GM12878 (cell line): ENCODE results near the gene OTULIN. TPM values are rescaled to one million over a fixed set of nuclear protein-coding genes. Genes with fewer than 3 reads are reported as not detected.
A peak's percentile ranks its signal among the peaks of the same experiment; 100 is the strongest.

Experiments
- ATF2 ChIP-seq: IDR thresholded peaks from 2 replicates; pipeline ENCODE4 v1.6.1; 2012; ENCODE audit warnings: low read length, inconsistent platforms
- CBFB ChIP-seq: IDR thresholded peaks from 2 replicates; pipeline ENCODE4 v1.6.1; 2016; ENCODE audit warnings: antibody characterized with exemption, low read depth
- CEBPB ChIP-seq, 2 experiments: fragments of 150-350 bp in 1 of 2; IDR thresholded peaks; 2 replicates each; pipeline ENCODE4 v1.6.1; 2012 to 2014; ENCODE audit warnings: low read depth in 2 of 2, low read length in 2 of 2, borderline replicate concordance in 1 of 2, inconsistent platforms in 1 of 2
- CEBPZ ChIP-seq: fragments of 150-350 bp; IDR thresholded peaks from 2 replicates; pipeline ENCODE4 v1.6.1; 2016; ENCODE audit warnings: low read depth, low read length
- DPF2 ChIP-seq: fragments of 450-650 bp; IDR thresholded peaks from 2 replicates; pipeline ENCODE4 v1.6.1; 2017; ENCODE audit warnings: mild to moderate bottlenecking
- FOXK2 ChIP-seq: fragments of 450-650 bp; IDR thresholded peaks from 2 replicates; pipeline ENCODE4 v1.6.1; 2017; ENCODE audit warnings: mild to moderate bottlenecking, moderate library complexity
- GATAD2B ChIP-seq: fragments of 450-650 bp; conservative IDR thresholded peaks from 2 replicates; pipeline ENCODE4 v1.6.1; 2017; ENCODE audit warnings: low read depth, mild to moderate bottlenecking, moderate library complexity
- IRF4 ChIP-seq: IDR thresholded peaks from 2 replicates; pipeline ENCODE4 v1.6.1; 2011; ENCODE audit warnings: low read depth, low read length
- NR2C1 ChIP-seq: fragments of 450-650 bp; IDR thresholded peaks from 2 replicates; pipeline ENCODE4 v1.6.1; 2017; ENCODE audit warnings: antibody characterized with exemption, mild to moderate bottlenecking, moderate library complexity
- NR2C2 ChIP-seq: IDR thresholded peaks from 2 replicates; pipeline ENCODE4 v1.6.1; 2011; ENCODE audit warnings: borderline replicate concordance, low read depth; ENCODE audit not compliant: control insufficient read depth, insufficient read length
- PAX5 ChIP-seq: IDR thresholded peaks from 2 replicates; pipeline ENCODE4 v1.6.1; 2011; ENCODE audit warnings: low read depth, low read length, borderline replicate concordance
- PML ChIP-seq: IDR thresholded peaks from 2 replicates; pipeline ENCODE4 v1.6.1; 2012; ENCODE audit warnings: low read length, inconsistent platforms
- RB1 ChIP-seq: fragments of 450-650 bp; formaldehyde crosslinking; IDR thresholded peaks from 2 replicates; pipeline ENCODE4 v1.6.1; 2017; ENCODE audit warnings: mild to moderate bottlenecking, borderline replicate concordance
- SMAD5 ChIP-seq: IDR thresholded peaks from 2 replicates; pipeline ENCODE4 v1.6.1; 2016; ENCODE audit warnings: antibody characterized with exemption, low read depth
- SUZ12 ChIP-seq: fragments of 200-600 bp; sonication (generic); IDR thresholded peaks from one replicate; pipeline ENCODE4 v1.6.1; 2018; ENCODE audit warnings: antibody characterized with exemption, mild to moderate bottlenecking; ENCODE audit not compliant: unreplicated experiment
- TARDBP ChIP-seq: IDR thresholded peaks from 2 replicates; pipeline ENCODE4 v1.6.1; 2016; ENCODE audit warnings: borderline replicate concordance
- TCF12 ChIP-seq: IDR thresholded peaks from 2 replicates; pipeline ENCODE4 v1.6.1; 2011; ENCODE audit warnings: low read depth, mild to moderate bottlenecking, low read length
- WRNIP1 ChIP-seq: IDR thresholded peaks from 2 replicates; pipeline ENCODE4 v1.6.1; 2011; ENCODE audit warnings: low read depth, low read length, improper control_type of control experiment, borderline replicate concordance
- ZBTB11 ChIP-seq: fragments of 450-650 bp; formaldehyde crosslinking; IDR thresholded peaks from 2 replicates; pipeline ENCODE4 v1.5.0; 2022; ENCODE audit warnings: mild to moderate bottlenecking, missing genetic modification characterization
- ZNF687 ChIP-seq: fragments of 450-650 bp; IDR thresholded peaks from 2 replicates; pipeline ENCODE4 v1.6.1; 2017; ENCODE audit warnings: mild to moderate bottlenecking, moderate library complexity
- polyA plus RNA-seq, 11 experiments: library from polyadenylated mRNA; depleted of rRNA in 4 of 11; unstranded in 6 of 11; stranded (reverse) in 5 of 11; fragments of >200 nt; fragmentation: Nextera tagmentation in 4 of 11; fragmentation: Illumina TruSeq in 1 of 11; extraction: Ambion mirVana in 4 of 11; extraction: Trizol in 1 of 11; gene quantifications; 1 replicate in 1 of 11; 2 replicates in 10 of 11; pipeline versions ENCODE4 v1.2.1 to v1.2.3, GENCODE V29; 2011 to 2016; ENCODE audit warnings: inconsistent platforms in 2 of 11, missing spikeins in 2 of 11, low read depth in 1 of 11
- total RNA-seq, 4 experiments: library from RNA; depleted of rRNA in 3 of 4; stranded (reverse); fragments of >200 nt in 3 of 4; fragmentation: Illumina TruSeq in 1 of 4; extraction: Trizol in 1 of 4; gene quantifications; 2 replicates each; pipeline versions ENCODE4 v1.2.1 to v1.2.3, GENCODE V29; 2013 to 2021

The OTULIN gene
- total and polyA plus RNA-seq, 10 of the 15 experiments (the other 5 are each of a cell fraction or from before 2014, with no cell fraction given) = 6.6 to 70.5 (median 28.7) TPM

- TF ChIP-seq CEBPB (IDR thresholded peaks at IDR 0.05; ENCODE audit: borderline replicate concordance in 1 of 2, low read depth in 2 of 2, low read length in 2 of 2) = peak in 1 of 2 experiments; percentile 30; a peak in 1 of 4 replicates
- peak; percentile 59; the same call in 1 of the 2 replicates for TF ChIP-seq ATF2
- no peak for TF ChIP-seq ZNF687
- TF ChIP-seq TARDBP = no peak
- TF ChIP-seq CEBPZ = no peak
- TF ChIP-seq GATAD2B = no peak
- 0 out of 2 replicates have a peak, but pooled peaks have one; percentile 36 for TF ChIP-seq TCF12
- TF ChIP-seq NR2C1 = no peak
- no peak for TF ChIP-seq SUZ12
- no peak for TF ChIP-seq ZBTB11
- 0 out of 2 replicates have a peak, but pooled peaks have one; percentile 37 for TF ChIP-seq DPF2
- TF ChIP-seq PML = no peak
- TF ChIP-seq WRNIP1 = no peak
- peak; percentile 79; the same call in 1 of the 2 replicates for TF ChIP-seq RB1
- TF ChIP-seq FOXK2 = no peak
- TF ChIP-seq PAX5 = no peak
- no peak for TF ChIP-seq IRF4
- TF ChIP-seq SMAD5 = no peak
- peak; percentile 79; the same call in 1 of the 2 replicates for TF ChIP-seq CBFB
- no peak for TF ChIP-seq NR2C2
Observed at GRCh38 chr5:14675865-14676300, 11.4 kb downstream of the OTULIN start (continued).
